GM06990 (cell line): ENCODE measurements around the gene LOXHD1.

Source experiments
- DNase-seq: peaks from one replicate; pipeline ENCODE4 v3.0.0-alpha.2; 2011; ENCODE audit not compliant: insufficient read length; ENCODE audit errors: extremely low read depth
- H3K27me3 ChIP-seq: replicated peaks from 2 replicates; pipeline ENCODE4 v1.6.0; 2011; ENCODE audit warnings: low read length; ENCODE audit not compliant: control insufficient read depth, insufficient read depth
- H3K36me3 ChIP-seq: 2 replicates; pipeline ENCODE4 v1.5.1; 2011; ENCODE audit warnings: low read length; ENCODE audit not compliant: control insufficient read depth, insufficient read depth
- H3K4me3 ChIP-seq: replicated peaks from 2 replicates; pipeline ENCODE4 v1.5.1; 2011; ENCODE audit warnings: low read depth, mild to moderate bottlenecking, control low read depth, low read length
- CTCF ChIP-seq: IDR thresholded peaks from 2 replicates; pipeline ENCODE4 v1.5.1; 2011; ENCODE audit warnings: low read length, control low read depth, mild to moderate bottlenecking, inconsistent platforms; ENCODE audit not compliant: insufficient read depth, poor library complexity, severe bottlenecking

LOXHD1 gene

GRCh38 chr18:46478796-46479195, 178.2 kb downstream of the LOXHD1 start:
- no peaks in the 10 kb centered on the region; the same call in 1 of the 2 replicates for H3K27me3 ChIP-seq
- no peaks in the 10 kb centered on the region for H3K36me3 ChIP-seq
- H3K4me3 ChIP-seq = no peak overlapping the region
- no peak for DNase-seq
- TF ChIP-seq CTCF = no peak

GRCh38 chr18:46477425-46478011, 179.5 kb downstream of the LOXHD1 start:
- Histone ChIP-seq H3K36me3 (no peaks in the 10 kb centered on the region), H3K27me3 (no peaks in the 10 kb centered on the region), H3K4me3 (no peak overlapping the region)
- TF ChIP-seq CTCF = no peak
- DNase-seq = no peak

GRCh38 chr18:46475390-46475752, 181.6 kb downstream of the LOXHD1 start:
- no peak overlapping the region for H3K4me3 ChIP-seq
- no peaks in the 10 kb centered on the region for H3K36me3 ChIP-seq
- no peaks in the 10 kb centered on the region; the same call in 1 of the 2 replicates for H3K27me3 ChIP-seq
- no peak for TF ChIP-seq CTCF
- DNase-seq = no peak

GRCh38 chr18:46474487-46475389, 182.3 kb downstream of the LOXHD1 start:
- no peak overlapping the region for H3K4me3 ChIP-seq
- H3K36me3 ChIP-seq = no peaks in the 10 kb centered on the region
- TF ChIP-seq CTCF = no peak
- no peak for DNase-seq
- H3K27me3 ChIP-seq = no peaks in the 10 kb centered on the region; the same call in 1 of the 2 replicates

GRCh38 chr18:46471809-46472498, 185.1 kb downstream of the LOXHD1 start:
- DNase-seq = no peak
- no peaks in the 10 kb centered on the region for H3K36me3 ChIP-seq
- no peak overlapping the region for H3K4me3 ChIP-seq
- H3K27me3 ChIP-seq = no peaks in the 10 kb centered on the region; the same call in 1 of the 2 replicates
- TF ChIP-seq CTCF = no peak
